HEK293 (cell line): ENCODE measurements around the gene PRR16.
A peak's percentile ranks its signal among the peaks of the same experiment; 100 is the strongest.

Source experiments
- AEBP2 ChIP-seq: fragments of 450-650 bp; formaldehyde crosslinking; IDR thresholded peaks from 2 replicates; pipeline ENCODE4 v1.5.1; 2016; ENCODE audit warnings: missing biosample characterization, missing genetic modification characterization, borderline replicate concordance
- BCL11B ChIP-seq: fragments of 450-650 bp; formaldehyde crosslinking; IDR thresholded peaks from 2 replicates; pipeline ENCODE4 v1.5.1; 2016; ENCODE audit warnings: low read depth, missing biosample characterization, missing genetic modification characterization
- GLI2 ChIP-seq: fragments of 450-650 bp; formaldehyde crosslinking; IDR thresholded peaks from 2 replicates; pipeline ENCODE4; 2017; ENCODE audit warnings: missing biosample characterization, missing genetic modification characterization, low read depth, borderline replicate concordance
- GLIS2 ChIP-seq: fragments of 450-650 bp; formaldehyde crosslinking; IDR thresholded peaks from 2 replicates; pipeline ENCODE4 v1.5.1; 2016; ENCODE audit warnings: missing biosample characterization, missing genetic modification characterization
- PRDM6 ChIP-seq: fragments of 450-650 bp; formaldehyde crosslinking; IDR thresholded peaks from 2 replicates; pipeline ENCODE4 v1.5.1; 2017; ENCODE audit warnings: missing biosample characterization, missing genetic modification characterization
- SP7 ChIP-seq: fragments of 450-650 bp; formaldehyde crosslinking; IDR thresholded peaks from 2 replicates; pipeline ENCODE4 v1.5.1; 2016; ENCODE audit warnings: missing biosample characterization, missing genetic modification characterization
- ZBTB10 ChIP-seq: fragments of 450-650 bp; formaldehyde crosslinking; IDR thresholded peaks from 2 replicates; pipeline ENCODE4 v1.5.1; 2016; ENCODE audit warnings: missing biosample characterization, missing genetic modification characterization
- ZBTB17 ChIP-seq: fragments of 450-650 bp; formaldehyde crosslinking; IDR thresholded peaks from 2 replicates; pipeline ENCODE4 v1.5.1; 2016; ENCODE audit warnings: missing biosample characterization, missing genetic modification characterization
- ZNF10 ChIP-seq: fragments of 450-650 bp; formaldehyde crosslinking; IDR thresholded peaks from 2 replicates; pipeline ENCODE4 v1.5.1; 2017; ENCODE audit warnings: missing biosample characterization, missing genetic modification characterization
- ZNF112 ChIP-seq: fragments of 450-650 bp; formaldehyde crosslinking; IDR thresholded peaks from 2 replicates; pipeline ENCODE4 v1.5.0; 2017; ENCODE audit warnings: missing biosample characterization, missing genetic modification characterization
- ZNF121 ChIP-seq: fragments of 450-650 bp; formaldehyde crosslinking; IDR thresholded peaks from 2 replicates; pipeline ENCODE4 v1.5.1; 2016; ENCODE audit warnings: missing biosample characterization, missing genetic modification characterization
- ZNF169 ChIP-seq: fragments of 450-650 bp; formaldehyde crosslinking; IDR thresholded peaks from 2 replicates; pipeline ENCODE4 v1.5.1; 2016; ENCODE audit warnings: missing biosample characterization, missing genetic modification characterization
- ZNF2 ChIP-seq: fragments of 450-650 bp; formaldehyde crosslinking; IDR thresholded peaks from 2 replicates; pipeline ENCODE4 v1.5.1; 2016; ENCODE audit warnings: missing biosample characterization, missing genetic modification characterization
- ZNF335 ChIP-seq: fragments of 450-650 bp; formaldehyde crosslinking; conservative IDR thresholded peaks from 2 replicates; pipeline ENCODE4 v1.5.1; 2016; ENCODE audit warnings: missing biosample characterization, missing genetic modification characterization
- ZNF366 ChIP-seq: fragments of 450-650 bp; formaldehyde crosslinking; conservative IDR thresholded peaks from 2 replicates; pipeline ENCODE4 v1.5.1; 2016; ENCODE audit warnings: missing biosample characterization, missing genetic modification characterization
- ZNF423 ChIP-seq: fragments of 450-650 bp; formaldehyde crosslinking; IDR thresholded peaks from 2 replicates; pipeline ENCODE4 v1.5.1; 2016; ENCODE audit warnings: missing biosample characterization, missing genetic modification characterization
- ZNF433 ChIP-seq: fragments of 450-650 bp; formaldehyde crosslinking; IDR thresholded peaks from 2 replicates; pipeline ENCODE4 v1.5.1; 2016; ENCODE audit warnings: missing biosample characterization, missing genetic modification characterization, low read depth
- ZNF521 ChIP-seq: fragments of 450-650 bp; formaldehyde crosslinking; IDR thresholded peaks from 2 replicates; pipeline ENCODE4 v1.5.1; 2017; ENCODE audit warnings: missing biosample characterization, mild to moderate bottlenecking, missing genetic modification characterization
- ZNF530 ChIP-seq: fragments of 450-650 bp; formaldehyde crosslinking; IDR thresholded peaks from 2 replicates; pipeline ENCODE4 v1.5.1; 2016; ENCODE audit warnings: low read depth, missing biosample characterization, missing genetic modification characterization
- ZNF549 ChIP-seq: fragments of 450-650 bp; IDR thresholded peaks from 2 replicates; pipeline ENCODE4 v1.5.1; 2018; ENCODE audit warnings: missing biosample characterization, missing genetic modification characterization, mild to moderate bottlenecking, inconsistent platforms, moderate library complexity
- ZNF585B ChIP-seq: fragments of 450-650 bp; formaldehyde crosslinking; IDR thresholded peaks from 2 replicates; pipeline ENCODE4 v1.5.1; 2016; ENCODE audit warnings: missing biosample characterization, missing genetic modification characterization
- ZNF670 ChIP-seq: fragments of 450-650 bp; formaldehyde crosslinking; IDR thresholded peaks from 2 replicates; pipeline ENCODE4 v1.5.1; 2016; ENCODE audit warnings: missing biosample characterization, missing genetic modification characterization, low read depth
- ZSCAN30 ChIP-seq: fragments of 450-650 bp; IDR thresholded peaks from 2 replicates; pipeline ENCODE4 v1.5.1; 2018; ENCODE audit warnings: missing biosample characterization, mild to moderate bottlenecking, missing genetic modification characterization, moderate library complexity
- ZSCAN4 ChIP-seq: fragments of 450-650 bp; formaldehyde crosslinking; IDR thresholded peaks from 2 replicates; pipeline ENCODE4 v1.5.1; 2017; ENCODE audit warnings: missing biosample characterization, missing genetic modification characterization
- TF ChIP-seq, protein P1 (sequence below): fragments of 450-650 bp; formaldehyde crosslinking; IDR thresholded peaks from 2 replicates; pipeline ENCODE4 v1.5.1; 2016; ENCODE audit warnings: missing biosample characterization, missing genetic modification characterization
- TF ChIP-seq, protein P2 (sequence below): fragments of 450-650 bp; formaldehyde crosslinking; IDR thresholded peaks from 2 replicates; pipeline ENCODE4 v1.5.1; 2016; ENCODE audit warnings: missing biosample characterization, missing genetic modification characterization

Gene PRR16

DNA sequence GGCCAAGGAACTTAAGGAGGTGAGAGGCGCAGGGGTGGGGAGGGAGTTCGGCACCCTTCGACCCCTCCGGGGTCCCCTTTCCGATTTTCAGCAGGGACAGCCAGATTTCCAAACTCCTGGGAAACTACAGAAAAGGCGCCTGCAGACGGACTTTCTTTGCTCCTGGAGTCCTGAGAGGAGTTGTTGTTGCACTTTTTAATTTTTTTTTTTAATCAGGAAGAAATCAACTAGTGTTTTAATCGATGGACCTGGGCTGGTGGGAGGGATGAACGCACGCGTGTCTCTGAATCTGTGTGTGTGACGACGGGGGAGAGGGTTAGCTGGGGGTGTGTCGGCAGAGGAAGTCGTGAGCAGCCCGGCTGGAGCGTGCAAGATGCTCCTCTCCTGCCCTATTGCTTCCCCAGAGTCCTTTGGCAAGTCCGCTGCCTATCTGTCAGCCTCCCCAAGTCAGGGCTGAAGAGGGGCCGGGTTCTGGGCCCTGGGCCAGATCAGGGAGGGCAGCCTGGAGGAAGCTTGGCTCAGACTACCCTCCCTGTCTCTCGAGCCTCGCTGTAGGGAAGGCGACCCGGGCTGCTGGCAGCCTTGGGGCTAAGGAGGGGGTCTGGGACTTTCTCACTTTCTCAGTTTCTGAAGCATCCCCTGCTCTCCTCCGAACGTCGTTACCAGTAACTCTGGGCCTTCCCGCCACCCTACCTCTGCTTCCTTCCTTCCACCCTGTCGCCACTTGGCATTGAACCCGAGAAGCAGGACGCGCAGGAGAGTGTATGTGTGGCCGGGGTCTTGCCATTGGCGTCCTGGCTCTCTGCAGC is 731 bp downstream of the PRR16 start (continued):
- TF ChIP-seq ZNF121 (tag by site-specific recombination) (no peak), ZNF530 (tag by site-specific recombination) (no peak), ZNF366 (0 out of 2 replicates have a peak, but pooled peaks have one; percentile 19), ZNF169 (tag by site-specific recombination) (no peak), ZSCAN4 (tag by site-specific recombination) (no peak), PRDM6 (tag by site-specific recombination) (no peak), GLI2 (no peak), ZNF10 (tag by site-specific recombination) (no peak), ZBTB17 (tag by site-specific recombination) (peak; percentile 65), ZNF335 (tag by site-specific recombination) (peak; percentile 61), ZNF585B (tag by site-specific recombination) (no peak), ZNF521 (no peak), ZNF2 (tag by site-specific recombination) (no peak), ZNF433 (tag by site-specific recombination) (no peak), ZNF549 (tag by site-specific recombination) (no peak), BCL11B (tag by site-specific recombination) (no peak), SP7 (no peak), ZNF670 (tag by site-specific recombination) (no peak), GLIS2 (tag by site-specific recombination) (0 out of 2 replicates have a peak, but pooled peaks have one; percentile 8), ZBTB10 (tag by site-specific recombination) (0 out of 2 replicates have a peak, but pooled peaks have one; percentile 19), ZNF423 (tag by site-specific recombination) (no peak), ZNF112 (tag by site-specific recombination) (no peak), AEBP2 (tag by site-specific recombination) (no peak), ZSCAN30 (tag by site-specific recombination) (no peak)
- TF ChIP-seq, protein P1, sequence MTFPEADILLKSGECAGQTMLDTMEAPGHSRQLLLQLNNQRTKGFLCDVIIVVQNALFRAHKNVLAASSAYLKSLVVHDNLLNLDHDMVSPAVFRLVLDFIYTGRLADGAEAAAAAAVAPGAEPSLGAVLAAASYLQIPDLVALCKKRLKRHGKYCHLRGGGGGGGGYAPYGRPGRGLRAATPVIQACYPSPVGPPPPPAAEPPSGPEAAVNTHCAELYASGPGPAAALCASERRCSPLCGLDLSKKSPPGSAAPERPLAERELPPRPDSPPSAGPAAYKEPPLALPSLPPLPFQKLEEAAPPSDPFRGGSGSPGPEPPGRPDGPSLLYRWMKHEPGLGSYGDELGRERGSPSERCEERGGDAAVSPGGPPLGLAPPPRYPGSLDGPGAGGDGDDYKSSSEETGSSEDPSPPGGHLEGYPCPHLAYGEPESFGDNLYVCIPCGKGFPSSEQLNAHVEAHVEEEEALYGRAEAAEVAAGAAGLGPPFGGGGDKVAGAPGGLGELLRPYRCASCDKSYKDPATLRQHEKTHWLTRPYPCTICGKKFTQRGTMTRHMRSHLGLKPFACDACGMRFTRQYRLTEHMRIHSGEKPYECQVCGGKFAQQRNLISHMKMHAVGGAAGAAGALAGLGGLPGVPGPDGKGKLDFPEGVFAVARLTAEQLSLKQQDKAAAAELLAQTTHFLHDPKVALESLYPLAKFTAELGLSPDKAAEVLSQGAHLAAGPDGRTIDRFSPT (tag by site-specific recombination) = no peak
- TF ChIP-seq, protein P2, sequence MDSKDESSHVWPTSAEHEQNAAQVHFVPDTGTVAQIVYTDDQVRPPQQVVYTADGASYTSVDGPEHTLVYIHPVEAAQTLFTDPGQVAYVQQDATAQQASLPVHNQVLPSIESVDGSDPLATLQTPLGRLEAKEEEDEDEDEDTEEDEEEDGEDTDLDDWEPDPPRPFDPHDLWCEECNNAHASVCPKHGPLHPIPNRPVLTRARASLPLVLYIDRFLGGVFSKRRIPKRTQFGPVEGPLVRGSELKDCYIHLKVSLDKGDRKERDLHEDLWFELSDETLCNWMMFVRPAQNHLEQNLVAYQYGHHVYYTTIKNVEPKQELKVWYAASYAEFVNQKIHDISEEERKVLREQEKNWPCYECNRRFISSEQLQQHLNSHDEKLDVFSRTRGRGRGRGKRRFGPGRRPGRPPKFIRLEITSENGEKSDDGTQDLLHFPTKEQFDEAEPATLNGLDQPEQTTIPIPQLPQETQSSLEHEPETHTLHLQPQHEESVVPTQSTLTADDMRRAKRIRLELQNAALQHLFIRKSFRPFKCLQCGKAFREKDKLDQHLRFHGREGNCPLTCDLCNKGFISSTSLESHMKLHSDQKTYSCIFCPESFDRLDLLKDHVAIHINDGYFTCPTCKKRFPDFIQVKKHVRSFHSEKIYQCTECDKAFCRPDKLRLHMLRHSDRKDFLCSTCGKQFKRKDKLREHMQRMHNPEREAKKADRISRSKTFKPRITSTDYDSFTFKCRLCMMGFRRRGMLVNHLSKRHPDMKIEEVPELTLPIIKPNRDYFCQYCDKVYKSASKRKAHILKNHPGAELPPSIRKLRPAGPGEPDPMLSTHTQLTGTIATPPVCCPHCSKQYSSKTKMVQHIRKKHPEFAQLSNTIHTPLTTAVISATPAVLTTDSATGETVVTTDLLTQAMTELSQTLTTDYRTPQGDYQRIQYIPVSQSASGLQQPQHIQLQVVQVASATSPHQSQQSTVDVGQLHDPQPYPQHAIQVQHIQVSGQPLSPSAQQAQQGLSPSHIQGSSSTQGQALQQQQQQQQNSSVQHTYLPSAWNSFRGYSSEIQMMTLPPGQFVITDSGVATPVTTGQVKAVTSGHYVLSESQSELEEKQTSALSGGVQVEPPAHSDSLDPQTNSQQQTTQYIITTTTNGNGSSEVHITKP (tag by site-specific recombination) = 0 out of 2 replicates have a peak, but pooled peaks have one; percentile 29
